ENCODE measurements around the gene CPLANE2. TPM values are rescaled to one million over a fixed set of nuclear protein-coding genes. Genes with fewer than 3 reads are reported as not detected.

CPLANE2 gene
- polyA plus RNA-seq, 1 donor from 2014 or later, result 5.7 TPM

DNA sequence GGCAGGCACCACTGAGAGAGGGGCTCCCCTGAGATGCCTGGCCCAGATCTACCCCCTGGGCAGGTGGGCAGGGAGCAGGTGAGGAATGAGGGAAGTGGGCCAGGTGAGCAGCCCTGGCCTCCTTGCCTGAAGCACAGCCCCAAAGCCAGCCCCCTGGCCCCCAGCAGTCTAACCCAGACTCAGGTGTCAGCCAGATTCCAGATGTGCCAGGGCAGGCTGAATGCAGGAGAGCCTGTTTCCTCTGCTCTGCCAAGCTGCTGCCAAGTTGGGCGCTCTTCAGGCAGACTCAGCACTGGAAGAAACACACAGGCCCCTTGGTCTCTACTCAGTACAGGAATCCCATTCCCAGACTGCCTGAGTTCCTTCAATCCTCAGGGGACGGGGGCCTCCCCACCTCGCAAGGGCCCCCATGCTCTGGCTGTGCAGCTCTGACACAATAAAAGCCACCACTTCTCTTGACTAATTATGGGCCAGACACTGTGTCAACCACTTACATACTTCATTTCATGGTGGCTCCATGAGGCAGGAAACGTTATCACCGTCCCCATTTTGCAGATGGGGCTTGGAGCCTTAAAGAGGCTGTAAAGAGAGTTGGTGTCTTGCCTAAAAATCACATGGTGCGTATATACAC lies 45.0 kb downstream of the CPLANE2 start (continued):
- TF ChIP-seq EZH2 (IDR thresholded peaks at IDR 0.05; ENCODE audit: borderline replicate concordance, insufficient read depth, low read length, poor library complexity, severe bottlenecking) (no peak), POLR2AphosphoS5 (IDR thresholded peaks at IDR 0.05) (no peak), EP300 (conservative IDR thresholded peaks at IDR 0.05; ENCODE audit: poor library complexity, severe bottlenecking) (no peak), MXI1 (conservative IDR thresholded peaks at IDR 0.05; ENCODE audit: poor library complexity, severe bottlenecking) (no peak)

DNA sequence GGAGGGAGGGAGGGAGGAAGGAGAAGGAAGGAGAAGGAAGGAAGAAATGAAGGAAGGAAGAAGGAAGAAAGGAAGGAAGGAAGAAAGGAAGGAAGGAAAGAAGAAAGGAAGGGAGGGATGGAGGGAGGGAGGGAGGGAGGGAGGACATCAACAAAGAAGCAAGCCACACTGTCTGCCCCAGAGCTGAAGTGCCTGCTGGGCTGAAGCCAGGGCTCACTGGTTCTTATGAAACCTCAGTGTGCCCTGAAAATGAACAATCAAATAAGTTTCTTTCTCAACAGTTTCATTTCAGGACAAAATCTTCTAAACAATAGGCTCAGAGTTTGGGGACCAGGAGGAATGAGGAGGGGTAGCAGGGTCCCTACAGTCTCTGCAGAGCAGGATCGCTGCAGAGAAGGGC lies 45.7 kb downstream of the CPLANE2 start:
- H3K27me3 ChIP-seq (ENCODE audit: insufficient read depth, low read depth, low read length), result no peaks in the 10 kb centered on the region
- H3K4me3 ChIP-seq (ENCODE audit: low read length), result no peak overlapping the region
- no peaks in the 10 kb centered on the region for H3K79me2 ChIP-seq (replicated peaks; ENCODE audit: insufficient read depth, low read length)

More for the DNA sequence above, 45.7 kb downstream of the CPLANE2 start:
- H3K9me3 ChIP-seq (ENCODE audit: low read length), result no peaks in the 10 kb centered on the region
- H3F3A ChIP-seq (ENCODE audit: insufficient read depth, low read length, poor library complexity, severe bottlenecking), result no peaks in the 10 kb centered on the region
- H2AFZ ChIP-seq (ENCODE audit: low read depth, low read length), result no peak overlapping the region
- no peak overlapping the region for H3K27ac ChIP-seq (ENCODE audit: low read length)
- H3K9ac ChIP-seq (ENCODE audit: low read length), result no peak overlapping the region
- no peaks in the 10 kb centered on the region for H3K36me3 ChIP-seq (ENCODE audit: insufficient read depth, low read length)
- H4K20me1 ChIP-seq (ENCODE audit: insufficient read depth), result no peaks in the 10 kb centered on the region
- no peaks in the 10 kb centered on the region for H3K9me2 ChIP-seq (ENCODE audit: insufficient read depth, low read length)
- TF ChIP-seq MXI1 (conservative IDR thresholded peaks at IDR 0.05; ENCODE audit: poor library complexity, severe bottlenecking) (no peak), EP300 (conservative IDR thresholded peaks at IDR 0.05; ENCODE audit: poor library complexity, severe bottlenecking) (no peak), RAD21 (conservative IDR thresholded peaks at IDR 0.05) (no peak), POLR2AphosphoS5 (IDR thresholded peaks at IDR 0.05) (no peak), EZH2 (IDR thresholded peaks at IDR 0.05; ENCODE audit: borderline replicate concordance, insufficient read depth, low read length, poor library complexity, severe bottlenecking) (no peak), SMC3 (conservative IDR thresholded peaks at IDR 0.05; ENCODE audit: poor library complexity) (no peak), TAF1 (IDR thresholded peaks at IDR 0.05; ENCODE audit: low read depth) (no peak)
- TF ChIP-seq, protein P1, sequence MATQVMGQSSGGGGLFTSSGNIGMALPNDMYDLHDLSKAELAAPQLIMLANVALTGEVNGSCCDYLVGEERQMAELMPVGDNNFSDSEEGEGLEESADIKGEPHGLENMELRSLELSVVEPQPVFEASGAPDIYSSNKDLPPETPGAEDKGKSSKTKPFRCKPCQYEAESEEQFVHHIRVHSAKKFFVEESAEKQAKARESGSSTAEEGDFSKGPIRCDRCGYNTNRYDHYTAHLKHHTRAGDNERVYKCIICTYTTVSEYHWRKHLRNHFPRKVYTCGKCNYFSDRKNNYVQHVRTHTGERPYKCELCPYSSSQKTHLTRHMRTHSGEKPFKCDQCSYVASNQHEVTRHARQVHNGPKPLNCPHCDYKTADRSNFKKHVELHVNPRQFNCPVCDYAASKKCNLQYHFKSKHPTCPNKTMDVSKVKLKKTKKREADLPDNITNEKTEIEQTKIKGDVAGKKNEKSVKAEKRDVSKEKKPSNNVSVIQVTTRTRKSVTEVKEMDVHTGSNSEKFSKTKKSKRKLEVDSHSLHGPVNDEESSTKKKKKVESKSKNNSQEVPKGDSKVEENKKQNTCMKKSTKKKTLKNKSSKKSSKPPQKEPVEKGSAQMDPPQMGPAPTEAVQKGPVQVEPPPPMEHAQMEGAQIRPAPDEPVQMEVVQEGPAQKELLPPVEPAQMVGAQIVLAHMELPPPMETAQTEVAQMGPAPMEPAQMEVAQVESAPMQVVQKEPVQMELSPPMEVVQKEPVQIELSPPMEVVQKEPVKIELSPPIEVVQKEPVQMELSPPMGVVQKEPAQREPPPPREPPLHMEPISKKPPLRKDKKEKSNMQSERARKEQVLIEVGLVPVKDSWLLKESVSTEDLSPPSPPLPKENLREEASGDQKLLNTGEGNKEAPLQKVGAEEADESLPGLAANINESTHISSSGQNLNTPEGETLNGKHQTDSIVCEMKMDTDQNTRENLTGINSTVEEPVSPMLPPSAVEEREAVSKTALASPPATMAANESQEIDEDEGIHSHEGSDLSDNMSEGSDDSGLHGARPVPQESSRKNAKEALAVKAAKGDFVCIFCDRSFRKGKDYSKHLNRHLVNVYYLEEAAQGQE (IDR thresholded peaks at IDR 0.05; ENCODE audit: borderline replicate concordance), result no peak
- TF ChIP-seq, protein P2, sequence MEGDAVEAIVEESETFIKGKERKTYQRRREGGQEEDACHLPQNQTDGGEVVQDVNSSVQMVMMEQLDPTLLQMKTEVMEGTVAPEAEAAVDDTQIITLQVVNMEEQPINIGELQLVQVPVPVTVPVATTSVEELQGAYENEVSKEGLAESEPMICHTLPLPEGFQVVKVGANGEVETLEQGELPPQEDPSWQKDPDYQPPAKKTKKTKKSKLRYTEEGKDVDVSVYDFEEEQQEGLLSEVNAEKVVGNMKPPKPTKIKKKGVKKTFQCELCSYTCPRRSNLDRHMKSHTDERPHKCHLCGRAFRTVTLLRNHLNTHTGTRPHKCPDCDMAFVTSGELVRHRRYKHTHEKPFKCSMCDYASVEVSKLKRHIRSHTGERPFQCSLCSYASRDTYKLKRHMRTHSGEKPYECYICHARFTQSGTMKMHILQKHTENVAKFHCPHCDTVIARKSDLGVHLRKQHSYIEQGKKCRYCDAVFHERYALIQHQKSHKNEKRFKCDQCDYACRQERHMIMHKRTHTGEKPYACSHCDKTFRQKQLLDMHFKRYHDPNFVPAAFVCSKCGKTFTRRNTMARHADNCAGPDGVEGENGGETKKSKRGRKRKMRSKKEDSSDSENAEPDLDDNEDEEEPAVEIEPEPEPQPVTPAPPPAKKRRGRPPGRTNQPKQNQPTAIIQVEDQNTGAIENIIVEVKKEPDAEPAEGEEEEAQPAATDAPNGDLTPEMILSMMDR (IDR thresholded peaks at IDR 0.05; ENCODE audit: poor library complexity, severe bottlenecking), result no peak
- H3K4me2 ChIP-seq (ENCODE audit: low read length), result no peak overlapping the region
